ENCODE results near the gene RAD18.

GRCh38 chr3:8954938-8955763 lies 8.1 kb downstream of the RAD18 start:
- TF ChIP-seq CTCF (IDR thresholded peaks at IDR 0.05) (no peak), POLR2A (IDR thresholded peaks at IDR 0.05) (no peak), POLR2AphosphoS5 (IDR thresholded peaks at IDR 0.05; ENCODE audit: insufficient read depth in 1 of 2, low read depth in 1 of 2) (no peak)

All from vagina (tissue), 2 donors.